Kidney (tissue), 14 donors: Measurements from ENCODE around the gene PIEZO2. TPM values are rescaled to one million over a fixed set of nuclear protein-coding genes. Genes with fewer than 3 reads are reported as not detected.

Experiments used
- DNase-seq, 5 donors: peaks; one replicate each; pipeline ENCODE4 v3.0.0-alpha.2; 2013 to 2020
- FAIRE-seq: peaks from 2 replicates; lab custom pipeline; 2012; peaks lifted over from hg19 to GRCh38; lab: Jason Lieb, UNC
- H3K27ac ChIP-seq, 2 donors: one replicate each; pipeline ENCODE4 v1.7.0; 2013; ENCODE audit warnings: low read depth in 2 of 2, low read length in 2 of 2, inconsistent platforms in 1 of 2
- H3K27me3 ChIP-seq: one replicate; pipeline ENCODE4 v1.7.1; 2013; ENCODE audit warnings: low read length, inconsistent platforms; ENCODE audit not compliant: control insufficient read depth, insufficient read depth
- H3K36me3 ChIP-seq, 3 donors: one replicate each; pipeline versions ENCODE4 v1.7.0 to v1.7.1; 2013; ENCODE audit warnings: low read length in 3 of 3, control low read depth in 1 of 3, inconsistent platforms in 1 of 3; ENCODE audit not compliant: insufficient read depth in 3 of 3, control insufficient read depth in 2 of 3
- H3K4me1 ChIP-seq, 3 donors: one replicate each; pipeline versions ENCODE4 v1.7.0 to v1.7.1; 2013; ENCODE audit warnings: low read length in 3 of 3, inconsistent platforms in 1 of 3, low read depth in 1 of 3; ENCODE audit not compliant: control insufficient read depth in 2 of 3, insufficient read depth in 2 of 3
- H3K4me3 ChIP-seq, 3 donors: one replicate each; pipeline versions ENCODE4 v1.7.0 to v1.8.1; 2013; ENCODE audit warnings: low read length in 3 of 3, control low read depth in 1 of 3, inconsistent platforms in 1 of 3
- H3K9ac ChIP-seq, 3 donors: one replicate each; pipeline versions ENCODE4 v1.7.0 to v1.7.1; 2013; ENCODE audit warnings: low read length in 3 of 3, control low read depth in 1 of 3, inconsistent platforms in 1 of 3
- H3K9me3 ChIP-seq, 3 donors: one replicate each; pipeline versions ENCODE4 v1.7.0 to v1.7.1; 2013; ENCODE audit warnings: low read length in 3 of 3, control low read depth in 1 of 3, inconsistent platforms in 1 of 3; ENCODE audit not compliant: control insufficient read depth in 2 of 3, insufficient read depth in 1 of 3
- intact Hi-C: fragments of 100-400 bp; cut with DNase I; formaldehyde crosslinking; loops from one replicate; pipeline ENCODE4 v1.11.1; 2022
- polyA plus RNA-seq: library from polyadenylated mRNA; stranded (reverse); fragments of 350-450 nt; fragmentation: Illumina TruSeq; extraction: RNeasy Lipid Tissue Mini Kit (QIAGEN cat#74804); gene quantifications from one replicate; pipeline ENCODE4 v1.2.3, GENCODE V29; 2014; ENCODE audit warnings: low read depth, low replicate concordance; ENCODE audit not compliant: insufficient read depth
- total RNA-seq: library from RNA; stranded (reverse); fragmentation: NEBNext Ultra II Directional; extraction: Animal tissue kit (Norgen Biotek cat#: 25700); gene quantifications from one replicate; pipeline ENCODE4 v1.2.1, GENCODE V29; 2021
- TF ChIP-seq, protein P1 (sequence below): IDR thresholded peaks from 3 replicates; pipeline ENCODE4 v1.5.1; 2012; ENCODE audit warnings: mild to moderate bottlenecking, moderate library complexity, borderline replicate concordance; ENCODE audit not compliant: insufficient read depth; ENCODE audit errors: extremely low read depth
- donor health status: control.
- donor health status: control.
- donor health status: control.
- donor health status: control.
- donor health status: control.
- donor health status: DM: yes; HTN: yes; CAD: no.
- donor health status: Normal renal cell carcinoma (clear cell type).

The PIEZO2 gene
- total and polyA plus RNA-seq, 2 donors from 2014 or later: 1.1 to 4.1 TPM

DNA sequence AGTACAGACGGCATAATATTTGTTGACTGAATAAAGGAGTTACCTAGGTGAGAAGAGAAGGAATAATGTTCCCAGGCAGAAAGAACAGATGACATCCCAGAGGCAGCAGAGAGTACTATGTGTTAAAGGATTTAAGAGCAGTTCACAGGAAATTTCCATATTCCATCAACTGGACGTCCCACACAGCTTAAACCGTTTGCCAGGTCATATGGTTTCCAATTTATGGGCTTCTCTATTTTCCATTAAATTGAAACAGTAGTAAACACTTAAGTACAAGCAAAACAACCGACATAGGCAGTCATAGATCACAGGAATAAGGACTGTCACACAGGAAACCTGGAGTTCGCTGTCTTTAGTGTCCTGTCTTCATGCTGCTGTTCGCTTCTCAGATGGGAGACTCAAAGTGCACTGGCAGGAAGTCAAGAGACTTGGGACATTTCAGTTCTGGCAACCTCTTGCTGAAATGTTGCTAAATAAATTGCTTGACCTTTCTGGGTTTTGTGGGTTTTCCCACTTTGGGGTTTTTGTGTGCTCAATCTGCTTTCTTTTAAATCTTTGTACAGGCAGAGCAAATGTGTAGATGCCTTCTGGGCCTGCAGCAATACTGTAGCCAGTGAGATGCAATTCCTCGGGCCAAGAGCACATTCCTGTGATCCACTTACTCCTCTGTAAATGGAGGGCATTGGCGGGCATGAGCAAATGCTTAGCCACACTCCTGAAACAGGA is 5.8 kb upstream of the PIEZO2 start:
- TF ChIP-seq, protein P1, sequence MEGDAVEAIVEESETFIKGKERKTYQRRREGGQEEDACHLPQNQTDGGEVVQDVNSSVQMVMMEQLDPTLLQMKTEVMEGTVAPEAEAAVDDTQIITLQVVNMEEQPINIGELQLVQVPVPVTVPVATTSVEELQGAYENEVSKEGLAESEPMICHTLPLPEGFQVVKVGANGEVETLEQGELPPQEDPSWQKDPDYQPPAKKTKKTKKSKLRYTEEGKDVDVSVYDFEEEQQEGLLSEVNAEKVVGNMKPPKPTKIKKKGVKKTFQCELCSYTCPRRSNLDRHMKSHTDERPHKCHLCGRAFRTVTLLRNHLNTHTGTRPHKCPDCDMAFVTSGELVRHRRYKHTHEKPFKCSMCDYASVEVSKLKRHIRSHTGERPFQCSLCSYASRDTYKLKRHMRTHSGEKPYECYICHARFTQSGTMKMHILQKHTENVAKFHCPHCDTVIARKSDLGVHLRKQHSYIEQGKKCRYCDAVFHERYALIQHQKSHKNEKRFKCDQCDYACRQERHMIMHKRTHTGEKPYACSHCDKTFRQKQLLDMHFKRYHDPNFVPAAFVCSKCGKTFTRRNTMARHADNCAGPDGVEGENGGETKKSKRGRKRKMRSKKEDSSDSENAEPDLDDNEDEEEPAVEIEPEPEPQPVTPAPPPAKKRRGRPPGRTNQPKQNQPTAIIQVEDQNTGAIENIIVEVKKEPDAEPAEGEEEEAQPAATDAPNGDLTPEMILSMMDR: no peak
- no peaks in the 10 kb centered on the region for H3K9me3 ChIP-seq
- intact Hi-C loops: no loop called here
- no peak for FAIRE-seq
- H3K4me3 ChIP-seq: no peak overlapping the region
- peaks cover 8% of the 10 kb centered on the region for H3K27me3 ChIP-seq
- no peak overlapping the region for H3K27ac ChIP-seq
- H3K9ac ChIP-seq: no peak overlapping the region
- DNase-seq: peak in 2 of 5 donors; percentile 3 to 34
- no peaks in the 10 kb centered on the region for H3K4me1 ChIP-seq
- no peaks in the 10 kb centered on the region for H3K36me3 ChIP-seq

DNA sequence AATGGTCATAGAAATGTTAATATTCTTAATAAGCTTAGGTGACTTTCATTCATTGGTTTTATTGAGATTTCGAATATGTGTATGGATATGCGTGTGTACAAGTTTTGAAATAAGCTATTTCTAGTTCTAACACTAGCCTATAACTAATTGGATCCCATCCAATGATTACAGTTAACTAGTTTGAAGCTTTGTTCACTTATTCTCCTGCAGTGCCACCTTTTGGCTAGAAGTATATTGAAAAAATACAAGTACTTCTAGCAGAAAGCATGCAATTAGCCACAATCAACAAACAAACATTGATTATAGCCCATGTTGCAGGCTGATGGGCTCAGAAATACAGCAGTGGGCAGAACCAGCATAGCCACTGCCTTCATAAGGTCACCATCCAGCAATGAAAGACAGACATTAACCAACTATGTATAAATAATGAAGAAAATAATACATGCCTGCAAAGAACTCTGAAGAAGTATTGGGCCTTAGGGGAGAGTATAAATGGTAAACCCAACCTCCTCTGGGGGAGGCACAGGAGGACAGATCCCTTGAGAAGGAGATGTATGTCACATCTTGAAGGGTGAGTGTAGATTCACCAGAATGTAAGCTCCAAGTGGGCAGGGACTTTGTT is 5.1 kb upstream of the PIEZO2 start:
- Histone ChIP-seq H3K4me3 (no peak overlapping the region), H3K9me3 (no peaks in the 10 kb centered on the region), H3K27me3 (peaks cover 9% of the 10 kb centered on the region), H3K4me1 (no peaks in the 10 kb centered on the region), H3K36me3 (no peaks in the 10 kb centered on the region), H3K27ac (no peak overlapping the region), H3K9ac (no peak overlapping the region)
- DNase-seq (peak in 2 of 5 donors; percentile 66 to 75), FAIRE-seq (peak; percentile 88)
- TF ChIP-seq, protein P1: peak; percentile 49
- intact Hi-C loops: no loop called here

DNA sequence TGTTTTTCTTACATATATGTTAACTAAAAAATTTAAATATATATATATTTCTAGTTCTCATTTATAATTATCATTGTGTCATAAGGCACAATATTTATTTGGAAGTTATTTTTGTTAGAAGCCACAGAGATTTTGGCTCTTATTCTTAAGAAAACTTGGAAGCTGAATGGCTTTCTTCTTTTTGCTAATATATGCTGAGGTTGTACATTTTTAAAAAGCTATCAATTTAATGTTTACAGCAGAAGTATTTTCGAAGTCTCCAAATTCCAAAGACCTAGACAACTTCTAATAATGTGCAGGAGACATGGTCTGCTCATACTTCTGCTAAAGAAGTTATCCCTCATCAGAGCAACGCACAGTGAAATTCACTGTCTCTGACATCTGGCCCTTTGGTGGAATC is 3.7 kb upstream of the PIEZO2 start:
- H3K36me3 ChIP-seq: no peaks in the 10 kb centered on the region
- TF ChIP-seq, protein P1: no peak
- H3K9me3 ChIP-seq: no peaks in the 10 kb centered on the region
- H3K4me1 ChIP-seq: no peaks in the 10 kb centered on the region
- DNase-seq (no peak), FAIRE-seq (no peak)
- H3K9ac ChIP-seq: no peak overlapping the region
- no peak overlapping the region for H3K27ac ChIP-seq
- H3K4me3 ChIP-seq: no peak overlapping the region
- intact Hi-C loops: no loop called here
- H3K27me3 ChIP-seq: peaks cover 10% of the 10 kb centered on the region
